ENCODE results near the gene SENP1. TPM values are rescaled to one million over a fixed set of nuclear protein-coding genes. Genes with fewer than 3 reads are reported as not detected.
"Not testable (repeated sequence)": the region's sequence is repeated elsewhere in the genome, so short reads cannot be mapped to it uniquely, and the experiment has no call there.

SENP1 gene
- total RNA-seq, 1 donor from 2014 or later = 15.1 TPM

GRCh38 chr12:48118284-48118871 is 12.5 kb upstream of the SENP1 start:
- H3K4me3 ChIP-seq (ENCODE audit: low read length in 3 of 3) = peak overlapping the region in 2 of 3 donors; percentile 91 to 98
- H3K27me3 ChIP-seq (ENCODE audit: control insufficient read depth in 3 of 3, insufficient read depth in 3 of 3, low read length in 3 of 3) = no peaks in the 10 kb centered on the region
- H3K9ac ChIP-seq (ENCODE audit: low read depth in 1 of 3, low read length in 3 of 3) = peak overlapping the region in 2 of 3 donors; percentile 45 to 87
- peak overlapping the region; percentile 94 for H3K27ac ChIP-seq (ENCODE audit: low read depth, low read length)
- H3K9me3 ChIP-seq (ENCODE audit: control insufficient read depth in 3 of 3, low read length in 3 of 3) = no peaks in the 10 kb centered on the region
- H3K36me3 ChIP-seq (ENCODE audit: control insufficient read depth in 3 of 3, insufficient read depth in 3 of 3, low read length in 3 of 3) = peaks cover 4 to 9% (median 7%) of the 10 kb centered on the region in 3 donors
- H3K4me1 ChIP-seq (ENCODE audit: control insufficient read depth in 3 of 3, insufficient read depth in 3 of 3, low read length in 3 of 3) = peaks cover 9 to 24% (median 22%) of the 10 kb centered on the region in 3 donors

GRCh38 chr12:48115957-48116356 is 10.1 kb upstream of the SENP1 start:
- no peaks in the 10 kb centered on the region for H3K9me3 ChIP-seq (ENCODE audit: control insufficient read depth in 3 of 3, low read length in 3 of 3)
- H3K4me1 ChIP-seq (ENCODE audit: control insufficient read depth in 3 of 3, insufficient read depth in 3 of 3, low read length in 3 of 3) = peaks cover 6 to 15% (median 9%) of the 10 kb centered on the region in 3 donors
- no peaks in the 10 kb centered on the region for H3K36me3 ChIP-seq (ENCODE audit: control insufficient read depth in 3 of 3, insufficient read depth in 3 of 3, low read length in 3 of 3)
- no peak overlapping the region for H3K4me3 ChIP-seq (ENCODE audit: low read length in 3 of 3)
- no peak overlapping the region for H3K9ac ChIP-seq (ENCODE audit: low read depth in 1 of 3, low read length in 3 of 3)
- H3K27ac ChIP-seq (ENCODE audit: low read depth, low read length) = no peak overlapping the region
- H3K27me3 ChIP-seq (ENCODE audit: control insufficient read depth in 3 of 3, insufficient read depth in 3 of 3, low read length in 3 of 3) = no peaks in the 10 kb centered on the region

- H3K9ac ChIP-seq (ENCODE audit: low read depth in 1 of 3, low read length in 3 of 3); H3K9me3 ChIP-seq (ENCODE audit: control insufficient read depth in 3 of 3, low read length in 3 of 3); H3K27me3 ChIP-seq (ENCODE audit: control insufficient read depth in 3 of 3, insufficient read depth in 3 of 3, low read length in 3 of 3); H3K4me3 ChIP-seq (ENCODE audit: low read length in 3 of 3); H3K36me3 ChIP-seq (ENCODE audit: control insufficient read depth in 3 of 3, insufficient read depth in 3 of 3, low read length in 3 of 3); H3K27ac ChIP-seq (ENCODE audit: low read depth, low read length): not testable (repeated sequence)
- peaks cover 9 to 13% (median 11%) of the 10 kb centered on the region in 3 donors for H3K4me1 ChIP-seq (ENCODE audit: control insufficient read depth in 3 of 3, insufficient read depth in 3 of 3, low read length in 3 of 3)
Measured at GRCh38 chr12:48111312-48111693, 5.4 kb upstream of the SENP1 start.

- Histone ChIP-seq H3K9ac (ENCODE audit: low read depth in 1 of 3, low read length in 3 of 3) (no peak overlapping the region), H3K9me3 (ENCODE audit: control insufficient read depth in 3 of 3, low read length in 3 of 3) (no peaks in the 10 kb centered on the region), H3K27me3 (ENCODE audit: control insufficient read depth in 3 of 3, insufficient read depth in 3 of 3, low read length in 3 of 3) (no peaks in the 10 kb centered on the region), H3K36me3 (ENCODE audit: control insufficient read depth in 3 of 3, insufficient read depth in 3 of 3, low read length in 3 of 3) (no peaks in the 10 kb centered on the region), H3K4me1 (ENCODE audit: control insufficient read depth in 3 of 3, insufficient read depth in 3 of 3, low read length in 3 of 3) (peaks cover 10 to 13% (median 11%) of the 10 kb centered on the region in 3 donors), H3K4me3 (ENCODE audit: low read length in 3 of 3) (no peak overlapping the region), H3K27ac (ENCODE audit: low read depth, low read length) (no peak overlapping the region)
Measured at GRCh38 chr12:48110691-48111311, 4.9 kb upstream of the SENP1 start.

- no peak overlapping the region for H3K4me3 ChIP-seq (ENCODE audit: low read length in 3 of 3)
- no peaks in the 10 kb centered on the region for H3K36me3 ChIP-seq (ENCODE audit: control insufficient read depth in 3 of 3, insufficient read depth in 3 of 3, low read length in 3 of 3)
- no peaks in the 10 kb centered on the region for H3K9me3 ChIP-seq (ENCODE audit: control insufficient read depth in 3 of 3, low read length in 3 of 3)
- peaks cover 18 to 22% (median 21%) of the 10 kb centered on the region in 3 donors for H3K4me1 ChIP-seq (ENCODE audit: control insufficient read depth in 3 of 3, insufficient read depth in 3 of 3, low read length in 3 of 3)
- no peak overlapping the region for H3K9ac ChIP-seq (ENCODE audit: low read depth in 1 of 3, low read length in 3 of 3)
- no peak overlapping the region for H3K27ac ChIP-seq (ENCODE audit: low read depth, low read length)
- no peaks in the 10 kb centered on the region for H3K27me3 ChIP-seq (ENCODE audit: control insufficient read depth in 3 of 3, insufficient read depth in 3 of 3, low read length in 3 of 3)
Measured at GRCh38 chr12:48109424-48109823, 3.5 kb upstream of the SENP1 start.

- peaks cover 19 to 24% (median 22%) of the 10 kb centered on the region in 3 donors for H3K4me1 ChIP-seq (ENCODE audit: control insufficient read depth in 3 of 3, insufficient read depth in 3 of 3, low read length in 3 of 3)
- no peaks in the 10 kb centered on the region for H3K36me3 ChIP-seq (ENCODE audit: control insufficient read depth in 3 of 3, insufficient read depth in 3 of 3, low read length in 3 of 3)
- H3K9me3 ChIP-seq (ENCODE audit: control insufficient read depth in 3 of 3, low read length in 3 of 3) = no peaks in the 10 kb centered on the region
- peak overlapping the region; percentile 93 to 97 (median 95) for H3K9ac ChIP-seq (ENCODE audit: low read depth in 1 of 3, low read length in 3 of 3)
- H3K27me3 ChIP-seq (ENCODE audit: control insufficient read depth in 3 of 3, insufficient read depth in 3 of 3, low read length in 3 of 3) = no peaks in the 10 kb centered on the region
- H3K27ac ChIP-seq (ENCODE audit: low read depth, low read length) = peak overlapping the region; percentile 96
- H3K4me3 ChIP-seq (ENCODE audit: low read length in 3 of 3) = peak overlapping the region; percentile 93 to 97 (median 94)
Measured at GRCh38 chr12:48106681-48107613, 1.1 kb upstream of the SENP1 start.

GRCh38 chr12:48105321-48105866 is 485 bp downstream of the SENP1 start:
- Histone ChIP-seq H3K27ac (ENCODE audit: low read depth, low read length) (peak overlapping the region; percentile 96), H3K9me3 (ENCODE audit: control insufficient read depth in 3 of 3, low read length in 3 of 3) (no peaks in the 10 kb centered on the region), H3K36me3 (ENCODE audit: control insufficient read depth in 3 of 3, insufficient read depth in 3 of 3, low read length in 3 of 3) (no peaks in the 10 kb centered on the region), H3K27me3 (ENCODE audit: control insufficient read depth in 3 of 3, insufficient read depth in 3 of 3, low read length in 3 of 3) (no peaks in the 10 kb centered on the region), H3K4me3 (ENCODE audit: low read length in 3 of 3) (peak overlapping the region; percentile 93 to 97 (median 94)), H3K4me1 (ENCODE audit: control insufficient read depth in 3 of 3, insufficient read depth in 3 of 3, low read length in 3 of 3) (peaks cover 17 to 22% (median 18%) of the 10 kb centered on the region in 3 donors), H3K9ac (ENCODE audit: low read depth in 1 of 3, low read length in 3 of 3) (peak overlapping the region; percentile 93 to 97 (median 95))

- Histone ChIP-seq H3K4me1 (ENCODE audit: control insufficient read depth in 3 of 3, insufficient read depth in 3 of 3, low read length in 3 of 3) (peaks cover 15 to 22% (median 18%) of the 10 kb centered on the region in 3 donors), H3K9ac (ENCODE audit: low read depth in 1 of 3, low read length in 3 of 3) (peak overlapping the region; percentile 60 to 97 (median 93)), H3K4me3 (ENCODE audit: low read length in 3 of 3) (peak overlapping the region; percentile 37 to 97 (median 93)), H3K27ac (ENCODE audit: low read depth, low read length) (peak overlapping the region; percentile 96), H3K36me3 (ENCODE audit: control insufficient read depth in 3 of 3, insufficient read depth in 3 of 3, low read length in 3 of 3) (no peaks in the 10 kb centered on the region), H3K9me3 (ENCODE audit: control insufficient read depth in 3 of 3, low read length in 3 of 3) (no peaks in the 10 kb centered on the region), H3K27me3 (ENCODE audit: control insufficient read depth in 3 of 3, insufficient read depth in 3 of 3, low read length in 3 of 3) (no peaks in the 10 kb centered on the region)
Measured at GRCh38 chr12:48104531-48104930, 1.3 kb downstream of the SENP1 start.

GRCh38 chr12:48092611-48093010 is 13.3 kb downstream of the SENP1 start:
- Histone ChIP-seq H3K9me3 (ENCODE audit: control insufficient read depth in 3 of 3, low read length in 3 of 3) (no peaks in the 10 kb centered on the region), H3K9ac (ENCODE audit: low read depth in 1 of 3, low read length in 3 of 3) (no peak overlapping the region), H3K4me1 (ENCODE audit: control insufficient read depth in 3 of 3, insufficient read depth in 3 of 3, low read length in 3 of 3) (no peaks in the 10 kb centered on the region), H3K27me3 (ENCODE audit: control insufficient read depth in 3 of 3, insufficient read depth in 3 of 3, low read length in 3 of 3) (no peaks in the 10 kb centered on the region), H3K4me3 (ENCODE audit: low read length in 3 of 3) (no peak overlapping the region), H3K36me3 (ENCODE audit: control insufficient read depth in 3 of 3, insufficient read depth in 3 of 3, low read length in 3 of 3) (peaks cover 14 to 40% (median 40%) of the 10 kb centered on the region in 3 donors), H3K27ac (ENCODE audit: low read depth, low read length) (no peak overlapping the region)

Measured in skeletal muscle tissue (tissue), 4 donors.